SK-N-SH treated with all-trans-retinoic acid at 6 μM for 48 hours (cell line): Measurements from ENCODE around the gene SSC4D.

ENCODE experiments used
- ARNTL ChIP-seq: fragments of 450-650 bp; formaldehyde crosslinking; IDR thresholded peaks from 2 replicates; pipeline ENCODE4 v1.5.0; 2020; ENCODE audit warnings: low read depth, mild to moderate bottlenecking, moderate library complexity, borderline replicate concordance
- CREB5 ChIP-seq: fragments of 250-450 bp; sonication (Bioruptor Pico); IDR thresholded peaks from 2 replicates; pipeline ENCODE4 v1.5.1; 2020; ENCODE audit warnings: low read depth, mild to moderate bottlenecking, moderate library complexity
- CSRNP3 ChIP-seq: fragments of 250-450 bp; sonication (Bioruptor Pico); IDR thresholded peaks from 2 replicates; pipeline ENCODE4 v1.5.1; 2021; ENCODE audit warnings: mild to moderate bottlenecking, moderate library complexity
- ESRRG ChIP-seq: fragments of 250-450 bp; sonication (Bioruptor Pico); IDR thresholded peaks from 2 replicates; pipeline ENCODE4 v1.6.1; 2021; ENCODE audit warnings: mild to moderate bottlenecking
- ISL1 ChIP-seq: fragments of 250-450 bp; sonication (Bioruptor Pico); IDR thresholded peaks from 2 replicates; pipeline ENCODE4 v2.1.2; 2022; ENCODE audit warnings: mild to moderate bottlenecking, moderate library complexity
- PPARA ChIP-seq: fragments of 250-450 bp; sonication (Bioruptor Pico); IDR thresholded peaks from 2 replicates; pipeline ENCODE4 v1.5.0; 2020; ENCODE audit warnings: mild to moderate bottlenecking, borderline replicate concordance
- RARB ChIP-seq: fragments of 250-450 bp; sonication (Bioruptor Pico); IDR thresholded peaks from 2 replicates; pipeline ENCODE4 v1.8.0; 2021; ENCODE audit warnings: mild to moderate bottlenecking, moderate library complexity
- SNAI2 ChIP-seq: fragments of 250-450 bp; sonication (Bioruptor Pico); IDR thresholded peaks from 2 replicates; pipeline ENCODE4 v1.5.0; 2020; ENCODE audit warnings: mild to moderate bottlenecking, moderate library complexity
- ZNF8 ChIP-seq: fragments of 450-650 bp; formaldehyde crosslinking; IDR thresholded peaks from 2 replicates; pipeline ENCODE4 v1.5.0; 2020; ENCODE audit warnings: mild to moderate bottlenecking, moderate library complexity

- TF ChIP-seq ZNF8 (CRISPR knock-in tag) (no peak), ISL1 (CRISPR knock-in tag) (no peak), RARB (CRISPR knock-in tag) (no peak), CSRNP3 (CRISPR knock-in tag) (no peak), ESRRG (CRISPR knock-in tag) (no peak), PPARA (CRISPR knock-in tag) (no peak), SNAI2 (CRISPR knock-in tag) (no peak), CREB5 (no peak), ARNTL (CRISPR knock-in tag) (no peak)
Observed at GRCh38 chr7:76343931-76344321, 65.6 kb downstream of the SSC4D start.
